KG1 (cell line): Measurements from ENCODE around the gene ZNF700.
"Not testable (repeated sequence)": the region's sequence is repeated elsewhere in the genome, so short reads cannot be mapped to it uniquely, and the experiment has no call there.

Experiments
- DNase-seq: peaks from one replicate; lab custom pipeline; 2025; lab: John Stamatoyannopoulos, UW

Gene ZNF700

DNA sequence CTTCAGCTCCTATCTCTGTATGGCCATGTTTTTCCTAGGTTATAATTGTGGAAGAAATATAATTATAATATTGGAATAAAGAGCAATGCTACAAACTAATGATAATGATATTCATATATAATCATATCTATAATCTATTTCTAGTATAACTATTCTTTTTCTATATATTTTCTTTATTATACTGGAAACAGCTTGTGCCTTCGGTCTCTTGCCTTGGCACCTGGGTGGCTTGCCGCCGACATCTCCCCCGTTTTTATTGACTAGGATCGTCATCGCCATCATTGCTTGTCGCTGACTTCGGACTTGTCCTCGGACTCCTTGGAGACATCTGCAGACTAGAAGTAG, 64.2 kb downstream of the ZNF700 start:
- no peak for DNase-seq

DNA sequence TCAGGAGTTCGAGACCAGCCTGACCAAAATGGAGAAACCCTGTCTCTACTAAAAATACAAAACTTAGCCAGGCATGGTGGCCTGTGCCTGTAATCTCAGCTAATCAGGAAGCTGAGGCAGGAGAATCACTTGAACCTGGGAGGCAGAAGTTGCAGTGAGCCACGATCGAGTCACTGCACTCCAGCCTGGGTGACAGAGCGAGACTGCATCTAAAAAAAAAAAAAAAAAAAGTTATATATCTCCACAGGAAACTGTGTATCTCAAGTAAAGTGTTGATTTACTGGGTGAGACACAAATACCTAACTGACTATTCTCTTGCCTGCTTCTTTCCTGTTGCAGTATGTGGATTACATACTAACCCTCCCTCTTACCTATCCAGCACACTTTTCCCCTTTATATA, 67.0 kb downstream of the ZNF700 start:
- DNase-seq: not testable (repeated sequence)

DNA sequence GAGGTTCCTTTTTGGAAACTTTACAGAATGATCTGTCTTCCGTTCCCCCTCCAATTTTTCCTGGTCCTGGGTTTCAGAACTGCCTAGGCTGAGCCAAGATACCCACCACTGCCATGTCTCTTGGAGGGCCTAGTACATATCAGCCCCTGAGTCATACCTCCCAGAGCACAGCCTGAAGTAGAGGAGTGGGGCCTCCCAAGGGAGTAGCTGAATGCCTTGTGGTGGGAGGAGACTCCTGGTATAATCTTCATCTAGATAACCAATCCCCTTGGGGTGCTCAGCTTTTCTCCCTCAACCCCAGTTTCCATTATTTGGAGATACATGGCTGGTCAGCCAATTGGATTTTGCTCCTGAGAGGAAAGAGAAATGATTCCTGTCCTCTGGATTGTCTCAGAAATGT, 70.3 kb downstream of the ZNF700 start:
- no peak for DNase-seq
